HFFc6 (cell line): ENCODE measurements around the gene MAP3K3. TPM values are rescaled to one million over a fixed set of nuclear protein-coding genes. Genes with fewer than 3 reads are reported as not detected.

Source experiments
- DNase-seq: peaks from one replicate; pipeline ENCODE4 v3.0.0-alpha.2; 2018
- H3K27ac Mint-ChIP-seq: 2 replicates; pipeline ENCODE4 v1.8.0; 2020; ENCODE audit warnings: mild to moderate bottlenecking, mixed read lengths
- H3K27me3 Mint-ChIP-seq: 2 replicates; pipeline ENCODE4 v1.8.0; 2021; ENCODE audit warnings: mild to moderate bottlenecking, moderate library complexity, mixed read lengths; ENCODE audit not compliant: insufficient read depth
- H3K36me3 Mint-ChIP-seq: 2 replicates; pipeline ENCODE4 v1.8.0; 2021; ENCODE audit warnings: low read depth, mixed read lengths
- H3K4me1 Mint-ChIP-seq: 2 replicates; pipeline ENCODE4 v1.8.0; 2020; ENCODE audit warnings: low read depth, mixed read lengths
- H3K4me3 Mint-ChIP-seq: 2 replicates; pipeline ENCODE4 v1.8.0; 2020; ENCODE audit warnings: mild to moderate bottlenecking, moderate library complexity, mixed read lengths
- H3K9me3 Mint-ChIP-seq: 2 replicates; pipeline ENCODE4 v1.8.0; 2020; ENCODE audit warnings: mild to moderate bottlenecking, mixed read lengths
- CTCF ChIP-seq: fragments of 200-600 bp; sonication (generic); IDR thresholded peaks from 2 replicates; pipeline ENCODE4 v1.5.0; 2021; ENCODE audit warnings: antibody characterized with exemption, mild to moderate bottlenecking
- long read RNA-seq: library from polyadenylated mRNA; unstranded; transcript quantifications from one replicate; pipeline ENCODE4 v2.0.0, GENCODE V29; 2019
- total RNA-seq, 6 experiments: library from RNA; stranded (reverse); fragmentation: NEBNext Ultra II Directional; extraction: Animal tissue kit (Norgen Biotek cat#: 25700); gene quantifications; 2 replicates in 1 of 6; 3 replicates in 5 of 6; pipeline ENCODE4 v1.2.3, GENCODE V29; 2021

Gene MAP3K3
- total RNA-seq = 10 to 100 TPM; 24.2 to 31.5 (median 27.2) TPM
- long read RNA-seq, partial matches to known transcripts = 4 of 13 reads
- long read RNA-seq, other reads (novel, unspliced or antisense) = 9 of 13 reads

GRCh38 chr17:63621684-63622573, at the start of gene MAP3K3:
MAP3K3 (plus strand) TSS chr17:63622417; CDS start chr17:63622760, 343 bp downstream.
- Mint-ChIP-seq H3K4me3 (peak within 1 kb of the TSS; percentile 98), H3K9me3 (no peaks in the 10 kb centered on the region), H3K4me1 (peaks cover 40% of the 10 kb centered on the region), H3K27me3 (peaks cover 4% of the 10 kb centered on the region), H3K36me3 (no peaks in the 10 kb centered on the region), H3K27ac (peak within 1 kb of the TSS; percentile 86)
- DNase-seq = peak; percentile 100
- TF ChIP-seq CTCF = peak; percentile 49

DNA sequence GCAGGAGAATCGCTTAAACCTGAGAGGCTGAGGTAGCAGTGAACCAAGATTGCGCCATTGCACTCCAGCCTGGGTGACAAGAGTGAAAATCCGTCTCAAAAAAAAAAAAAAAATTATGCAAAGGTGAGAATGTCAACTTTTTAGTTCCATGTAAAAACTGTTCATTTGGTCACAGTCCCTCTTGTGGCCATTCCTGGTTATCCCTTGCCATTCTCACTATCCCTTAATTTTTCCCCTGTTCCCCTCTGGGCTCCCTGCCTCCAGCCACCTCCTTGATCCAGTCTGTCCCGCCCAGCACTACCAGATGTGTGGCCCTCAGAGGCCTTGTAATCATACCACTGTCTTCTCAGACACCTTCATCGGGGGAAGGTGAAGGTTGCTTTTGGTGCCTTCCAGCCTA, 48.6 kb upstream of the MAP3K3 start:
- no peak overlapping the region for H3K4me3 Mint-ChIP-seq
- peak overlapping the region; percentile 3; the same call in 1 of the 2 replicates for H3K27ac Mint-ChIP-seq
- DNase-seq = no peak
- H3K4me1 Mint-ChIP-seq = peaks cover 51% of the 10 kb centered on the region
- H3K36me3 Mint-ChIP-seq = peaks cover 6% of the 10 kb centered on the region; the same call in 1 of the 2 replicates
- peak; percentile 75 for TF ChIP-seq CTCF
- no peaks in the 10 kb centered on the region for H3K9me3 Mint-ChIP-seq
- no peaks in the 10 kb centered on the region; the same call in 1 of the 2 replicates for H3K27me3 Mint-ChIP-seq

- TF ChIP-seq CTCF = no peak
- no peak for DNase-seq
- H3K36me3 Mint-ChIP-seq = peaks cover 18% of the 10 kb centered on the region
- H3K4me3 Mint-ChIP-seq = no peak overlapping the region
- no peaks in the 10 kb centered on the region for H3K27me3 Mint-ChIP-seq
- H3K27ac Mint-ChIP-seq = peak overlapping the region; percentile 29; the same call in 1 of the 2 replicates
- H3K4me1 Mint-ChIP-seq = peaks cover 13% of the 10 kb centered on the region
- H3K9me3 Mint-ChIP-seq = no peaks in the 10 kb centered on the region
These were observed 44.0 kb upstream of the MAP3K3 start for GRCh38 chr17:63578027-63578768.

- no peak overlapping the region for H3K27ac Mint-ChIP-seq
- TF ChIP-seq CTCF = no peak
- H3K27me3 Mint-ChIP-seq = no peaks in the 10 kb centered on the region
- no peak for DNase-seq
- peaks cover 12% of the 10 kb centered on the region for H3K4me1 Mint-ChIP-seq
- H3K9me3 Mint-ChIP-seq = no peaks in the 10 kb centered on the region
- peaks cover 20% of the 10 kb centered on the region for H3K36me3 Mint-ChIP-seq
- no peak overlapping the region for H3K4me3 Mint-ChIP-seq
These were observed 43.5 kb upstream of the MAP3K3 start for GRCh38 chr17:63578769-63579111.

GRCh38 chr17:63579633-63580032, 42.6 kb upstream of the MAP3K3 start:
- H3K27ac Mint-ChIP-seq = no peak overlapping the region

More at GRCh38 chr17:63579633-63580032, 42.6 kb upstream of the MAP3K3 start:
- Mint-ChIP-seq H3K36me3 (peaks cover 14% of the 10 kb centered on the region), H3K4me1 (peaks cover 5% of the 10 kb centered on the region; the same call in 1 of the 2 replicates), H3K4me3 (no peak overlapping the region), H3K9me3 (no peaks in the 10 kb centered on the region), H3K27me3 (peaks cover 1% of the 10 kb centered on the region; the same call in 1 of the 2 replicates)
- TF ChIP-seq CTCF = no peak
- no peak for DNase-seq
